GM23338 (cell line): Measurements from ENCODE around the gene PHF10. TPM values are rescaled to one million over a fixed set of nuclear protein-coding genes. Genes with fewer than 3 reads are reported as not detected.

Experiments
- ATAC-seq: fragments of 200-7000 bp; cut with Tn5 transposase; 3 replicates; pipeline ENCODE4 v1.9.1; 2020
- DNase-seq: peaks from one replicate; pipeline ENCODE4 v3.0.0-alpha.2; 2015; ENCODE audit warnings: low spot score
- H2AFZ ChIP-seq: fragments of 200-600 bp; sonication (generic); 2 replicates; pipeline ENCODE4 v1.8.0; 2016; ENCODE audit warnings: antibody characterized with exemption, mild to moderate bottlenecking, moderate library complexity
- H3F3A ChIP-seq: fragments of 200-600 bp; sonication (generic); replicated peaks from 2 replicates; pipeline ENCODE4 v1.8.0; 2017; ENCODE audit warnings: antibody characterized with exemption, mixed run types, low read depth
- H3K27ac ChIP-seq: fragments of 200-600 bp; sonication (generic); 2 replicates; pipeline ENCODE4 v1.6.1; 2016; ENCODE audit warnings: low read depth
- H3K27me3 ChIP-seq: fragments of 200-600 bp; sonication (generic); 2 replicates; pipeline ENCODE4 v1.8.0; 2016; ENCODE audit warnings: mild to moderate bottlenecking, mixed run types, moderate library complexity; ENCODE audit not compliant: insufficient read depth
- H3K36me3 ChIP-seq: fragments of 200-600 bp; sonication (generic); 2 replicates; pipeline ENCODE4 v1.8.0; 2016; ENCODE audit warnings: mild to moderate bottlenecking; ENCODE audit not compliant: insufficient read depth
- H3K4me1 ChIP-seq: fragments of 200-600 bp; sonication (generic); 2 replicates; pipeline ENCODE4 v1.8.0; 2016; ENCODE audit warnings: mild to moderate bottlenecking, moderate library complexity; ENCODE audit not compliant: insufficient read depth
- H3K4me2 ChIP-seq: fragments of 200-600 bp; sonication (generic); 2 replicates; pipeline ENCODE4 v1.7.1; 2017; ENCODE audit warnings: mixed run types
- H3K4me3 ChIP-seq: fragments of 200-600 bp; sonication (generic); 2 replicates; pipeline ENCODE4 v1.6.1; 2016; ENCODE audit warnings: mixed run types
- H3K79me2 ChIP-seq: fragments of 200-600 bp; sonication (generic); replicated peaks from 2 replicates; pipeline ENCODE4 v1.8.0; 2017; ENCODE audit warnings: mild to moderate bottlenecking; ENCODE audit not compliant: insufficient read depth
- H3K9me2 ChIP-seq: fragments of 200-600 bp; sonication (generic); 2 replicates; pipeline ENCODE4 v1.8.0; 2017; ENCODE audit not compliant: insufficient read depth
- H4K20me1 ChIP-seq: fragments of 200-600 bp; sonication (generic); replicated peaks from 2 replicates; pipeline ENCODE4 v1.8.0; 2017; ENCODE audit warnings: mild to moderate bottlenecking; ENCODE audit not compliant: insufficient read depth
- H3K27ac Mint-ChIP-seq: 2 replicates; pipeline ENCODE4 v1.8.0; 2020; ENCODE audit warnings: inconsistent platforms, mild to moderate bottlenecking, moderate library complexity, mixed read lengths
- H3K27me3 Mint-ChIP-seq: 3 replicates; pipeline ENCODE4 v1.8.0; 2022; ENCODE audit warnings: low read depth, mild to moderate bottlenecking, moderate library complexity, mixed read lengths, inconsistent platforms; ENCODE audit not compliant: insufficient read depth, poor library complexity
- H3K36me3 Mint-ChIP-seq: 3 replicates; pipeline ENCODE4 v1.8.0; 2021; ENCODE audit warnings: low read depth, mild to moderate bottlenecking, inconsistent platforms, moderate library complexity, mixed read lengths
- H3K4me1 Mint-ChIP-seq: 3 replicates; pipeline ENCODE4 v1.8.0; 2020; ENCODE audit warnings: mild to moderate bottlenecking, inconsistent platforms, mixed read lengths
- H3K4me3 Mint-ChIP-seq: 3 replicates; pipeline ENCODE4 v1.8.0; 2021; ENCODE audit warnings: moderate library complexity, mild to moderate bottlenecking, inconsistent platforms, mixed read lengths
- H3K9me3 Mint-ChIP-seq: 3 replicates; pipeline ENCODE4 v1.8.0; 2020; ENCODE audit warnings: moderate library complexity, mild to moderate bottlenecking, inconsistent platforms, mixed read lengths
- EZH2phosphoT487 ChIP-seq: fragments of 200-600 bp; sonication (generic); IDR thresholded peaks from one replicate; pipeline ENCODE4 v1.8.1; 2018; ENCODE audit warnings: antibody characterized with exemption; ENCODE audit not compliant: unreplicated experiment
- JUNB ChIP-seq: IDR thresholded peaks from one replicate; pipeline ENCODE4 v1.6.1; 2016; ENCODE audit warnings: antibody characterized with exemption; ENCODE audit not compliant: unreplicated experiment
- NANOG ChIP-seq: IDR thresholded peaks from 2 replicates; pipeline ENCODE4 v1.6.1; 2016; ENCODE audit warnings: antibody characterized with exemption, borderline replicate concordance
- POLR2AphosphoS5 ChIP-seq: IDR thresholded peaks from 2 replicates; pipeline ENCODE4 v1.6.1; 2016; ENCODE audit warnings: antibody characterized with exemption, low read depth
- STAT1 ChIP-seq: IDR thresholded peaks from one replicate; pipeline ENCODE4 v1.6.1; 2016; ENCODE audit warnings: antibody characterized with exemption; ENCODE audit not compliant: unreplicated experiment
- ZNF114 ChIP-seq: fragments of 250-450 bp; sonication (Bioruptor Pico); IDR thresholded peaks from 2 replicates; pipeline ENCODE4 v1.5.0; 2020; ENCODE audit warnings: mild to moderate bottlenecking, moderate library complexity
- ZNF331 ChIP-seq: fragments of 250-450 bp; sonication (Bioruptor Pico); IDR thresholded peaks from 2 replicates; pipeline ENCODE4 v1.5.0; 2020; ENCODE audit warnings: low read depth, mild to moderate bottlenecking, moderate library complexity
- polyA plus RNA-seq: library from polyadenylated mRNA; unstranded; fragments of >200 nt; fragmentation: Nextera tagmentation; extraction: Ambion mirVana; gene quantifications from 2 replicates; pipeline ENCODE4 v1.2.1, GENCODE V29; 2016
- total RNA-seq: library from RNA; depleted of rRNA; stranded (reverse); fragments of >200 nt; shearing (Covaris generic); gene quantifications from 2 replicates; pipeline ENCODE4 v1.2.3, GENCODE V29; 2014
- TF ChIP-seq, protein P1 (sequence below), 2 experiments: fragments of 200-600 bp in 1 of 2; sonication (generic) in 1 of 2; conservative IDR thresholded peaks; 2 replicates each; pipeline versions ENCODE4 v1.5.1 to v1.6.1; 2016 to 2017; ENCODE audit warnings: antibody characterized with exemption in 2 of 2, low read depth in 2 of 2, mild to moderate bottlenecking in 2 of 2, moderate library complexity in 1 of 2

PHF10 gene
- total and polyA plus RNA-seq, 2 experiments from 2014 or later = 16.5 to 44.7 TPM

DNA sequence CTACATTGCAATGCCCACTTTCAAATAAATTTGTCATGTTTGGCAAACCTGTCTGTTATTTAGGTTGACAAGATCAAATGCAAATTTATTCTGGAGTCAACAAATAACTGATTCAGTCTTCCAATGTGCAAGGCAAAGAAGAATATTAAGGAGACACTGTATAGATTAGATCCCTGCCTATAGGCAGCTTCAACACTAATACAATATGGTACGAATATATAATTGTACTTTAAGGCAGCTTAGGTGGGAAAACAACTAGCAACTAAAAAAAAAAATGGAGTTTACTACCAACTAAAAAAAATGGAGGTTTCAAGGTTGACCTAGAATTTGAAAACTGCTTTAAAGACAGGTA is 1.7 kb upstream of the PHF10 start:
- Histone ChIP-seq H3K27me3 (peaks cover 11% of the 10 kb centered on the region), H4K20me1 (peaks cover 22% of the 10 kb centered on the region), H3F3A (no peaks in the 10 kb centered on the region; the same call in 1 of the 2 replicates), H3K9me2 (no peaks in the 10 kb centered on the region), H3K4me3 (peak overlapping the region; percentile 80), H3K27ac (no peak overlapping the region), H2AFZ (no peak overlapping the region), H3K36me3 (no peaks in the 10 kb centered on the region), H3K79me2 (peaks cover 24% of the 10 kb centered on the region), H3K4me2 (peak overlapping the region; percentile 92), H3K4me1 (peaks cover 26% of the 10 kb centered on the region)
- DNase-seq (no peak), ATAC-seq (no peak)
- Mint-ChIP-seq H3K36me3 (peaks cover 4% of the 10 kb centered on the region; the same call in 1 of the 3 replicates), H3K9me3 (no peaks in the 10 kb centered on the region), H3K27me3 (peaks cover 13% of the 10 kb centered on the region), H3K27ac (no peak overlapping the region), H3K4me3 (peak overlapping the region; percentile 90), H3K4me1 (peaks cover 42% of the 10 kb centered on the region)
- no peak for TF ChIP-seq JUNB

DNA sequence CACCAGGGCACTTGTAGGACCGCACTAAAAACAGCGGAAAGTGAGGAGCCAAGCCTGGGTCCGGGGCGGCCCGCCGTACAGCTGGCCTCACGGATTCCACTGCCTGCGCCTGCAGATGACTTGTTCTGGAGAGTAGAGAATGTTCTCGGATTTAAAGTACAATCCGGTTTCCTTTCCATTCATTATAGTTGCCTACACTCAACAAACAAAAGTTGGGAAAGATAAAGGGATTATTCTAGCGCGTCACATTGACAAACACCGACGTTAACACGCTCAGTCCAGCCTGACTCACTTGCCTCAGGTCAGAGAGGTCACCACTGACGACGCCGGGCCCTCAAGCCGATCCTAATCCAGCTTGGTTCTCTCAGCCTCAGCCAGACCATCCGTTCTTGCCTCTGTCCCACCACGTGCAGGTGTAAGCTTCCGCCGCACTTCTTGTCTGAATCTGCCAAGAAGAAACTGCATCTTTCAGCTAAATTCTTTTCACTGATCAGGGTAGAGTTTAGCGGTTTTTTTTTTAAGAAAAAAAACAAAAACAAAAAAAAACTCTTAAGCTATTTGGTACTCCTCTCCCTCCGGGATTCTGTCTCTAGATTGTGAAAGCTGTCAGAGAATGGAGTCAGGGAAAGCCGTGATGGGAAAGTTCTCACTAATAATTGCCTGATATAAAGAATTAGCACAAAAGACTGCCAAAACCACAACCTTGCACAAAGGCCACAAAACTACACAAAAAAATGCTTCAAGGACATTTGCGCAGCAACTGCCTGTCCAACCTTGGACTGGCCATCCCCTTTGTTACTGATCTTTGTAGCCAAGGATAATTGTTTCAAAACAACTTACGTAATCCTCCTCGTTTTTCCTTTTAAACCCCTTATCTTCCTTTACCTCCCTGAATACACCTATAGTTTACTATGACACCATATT is 1.1 kb upstream of the PHF10 start:
- Mint-ChIP-seq H3K36me3 (peaks cover 4% of the 10 kb centered on the region; the same call in 1 of the 3 replicates), H3K9me3 (no peaks in the 10 kb centered on the region), H3K27me3 (peaks cover 13% of the 10 kb centered on the region), H3K4me3 (peak overlapping the region; percentile 90), H3K27ac (peak overlapping the region; percentile 96), H3K4me1 (peaks cover 42% of the 10 kb centered on the region)
- H2AFZ ChIP-seq = peak overlapping the region; percentile 75
- no peaks in the 10 kb centered on the region for H3K9me2 ChIP-seq
- peak; percentile 65 for DNase-seq
- TF ChIP-seq EZH2phosphoT487 (no peak), ZNF331 (CRISPR knock-in tag) (no peak)
- TF ChIP-seq, protein P1, sequence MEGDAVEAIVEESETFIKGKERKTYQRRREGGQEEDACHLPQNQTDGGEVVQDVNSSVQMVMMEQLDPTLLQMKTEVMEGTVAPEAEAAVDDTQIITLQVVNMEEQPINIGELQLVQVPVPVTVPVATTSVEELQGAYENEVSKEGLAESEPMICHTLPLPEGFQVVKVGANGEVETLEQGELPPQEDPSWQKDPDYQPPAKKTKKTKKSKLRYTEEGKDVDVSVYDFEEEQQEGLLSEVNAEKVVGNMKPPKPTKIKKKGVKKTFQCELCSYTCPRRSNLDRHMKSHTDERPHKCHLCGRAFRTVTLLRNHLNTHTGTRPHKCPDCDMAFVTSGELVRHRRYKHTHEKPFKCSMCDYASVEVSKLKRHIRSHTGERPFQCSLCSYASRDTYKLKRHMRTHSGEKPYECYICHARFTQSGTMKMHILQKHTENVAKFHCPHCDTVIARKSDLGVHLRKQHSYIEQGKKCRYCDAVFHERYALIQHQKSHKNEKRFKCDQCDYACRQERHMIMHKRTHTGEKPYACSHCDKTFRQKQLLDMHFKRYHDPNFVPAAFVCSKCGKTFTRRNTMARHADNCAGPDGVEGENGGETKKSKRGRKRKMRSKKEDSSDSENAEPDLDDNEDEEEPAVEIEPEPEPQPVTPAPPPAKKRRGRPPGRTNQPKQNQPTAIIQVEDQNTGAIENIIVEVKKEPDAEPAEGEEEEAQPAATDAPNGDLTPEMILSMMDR (conservative IDR thresholded peaks at IDR 0.05; ENCODE audit: low read depth in 2 of 2) = no peak
- peak overlapping the region; percentile 92 for H3K4me2 ChIP-seq
- H3K36me3 ChIP-seq = no peaks in the 10 kb centered on the region
- ATAC-seq = peak; percentile 66
- peak overlapping the region; percentile 78; the same call in 1 of the 2 replicates for H3K27ac ChIP-seq
- H3K4me1 ChIP-seq = peaks cover 26% of the 10 kb centered on the region
- H3K4me3 ChIP-seq = peak overlapping the region; percentile 80
- H3K79me2 ChIP-seq = peaks cover 30% of the 10 kb centered on the region
- H3F3A ChIP-seq = no peaks in the 10 kb centered on the region; the same call in 1 of the 2 replicates
- H4K20me1 ChIP-seq = peaks cover 24% of the 10 kb centered on the region
- peaks cover 11% of the 10 kb centered on the region for H3K27me3 ChIP-seq

DNA sequence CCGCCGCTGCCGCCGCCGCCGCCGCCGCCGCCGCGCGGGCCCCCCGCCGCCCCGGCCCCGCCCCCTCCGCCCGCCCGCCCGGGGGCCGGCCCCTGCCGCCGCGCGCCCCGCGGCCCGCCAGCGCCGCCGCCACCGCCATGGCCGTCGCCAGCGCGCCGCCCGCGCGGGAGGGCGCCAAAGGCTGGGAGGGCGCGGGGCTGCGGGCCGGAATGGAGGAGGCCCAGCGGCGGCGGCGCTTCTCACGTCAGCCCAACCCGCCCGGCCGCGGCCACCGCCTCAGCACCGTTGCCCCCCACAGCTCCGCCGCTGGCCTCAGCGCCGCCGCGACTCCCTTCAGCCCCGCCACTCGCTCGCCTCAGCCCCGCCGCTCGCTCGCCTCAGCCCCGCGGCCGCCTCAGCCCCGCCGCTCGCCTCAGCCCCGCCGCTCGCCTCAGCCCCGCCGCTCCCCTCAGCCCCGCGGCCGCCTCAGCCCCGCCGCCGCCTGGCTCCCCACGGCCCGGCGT is 258 bp downstream of the PHF10 start:
- Mint-ChIP-seq H3K27me3 (peaks cover 14% of the 10 kb centered on the region), H3K4me3 (peak overlapping the region; percentile 63; the same call in 2 of the 3 replicates), H3K4me1 (peaks cover 43% of the 10 kb centered on the region), H3K27ac (no peak overlapping the region), H3K9me3 (no peaks in the 10 kb centered on the region), H3K36me3 (peaks cover 4% of the 10 kb centered on the region; the same call in 1 of the 3 replicates)
- Histone ChIP-seq H3K36me3 (no peaks in the 10 kb centered on the region), H3K4me2 (no peak overlapping the region), H2AFZ (no peak overlapping the region), H3F3A (no peaks in the 10 kb centered on the region; the same call in 1 of the 2 replicates), H3K9me2 (no peaks in the 10 kb centered on the region), H3K4me3 (peak overlapping the region; percentile 29; the same call in 1 of the 2 replicates), H3K27me3 (peaks cover 11% of the 10 kb centered on the region), H3K79me2 (peaks cover 44% of the 10 kb centered on the region), H4K20me1 (peaks cover 33% of the 10 kb centered on the region), H3K4me1 (peaks cover 26% of the 10 kb centered on the region), H3K27ac (no peak overlapping the region)
- peak; percentile 4; the same call in 2 of the 3 replicates for ATAC-seq
- no peak for TF ChIP-seq STAT1
- no peak for TF ChIP-seq NANOG
- TF ChIP-seq EZH2phosphoT487 = no peak
- no peak; the same call in none of the 2 replicates for TF ChIP-seq POLR2AphosphoS5
- TF ChIP-seq, protein P1 (conservative IDR thresholded peaks at IDR 0.05; ENCODE audit: low read depth in 2 of 2) = no peak
- no peak for TF ChIP-seq ZNF331 (CRISPR knock-in tag)
- no peak for TF ChIP-seq ZNF114
- peak; percentile 61 for DNase-seq
